Thyroid gland (tissue), 4 donors: ENCODE data around the gene SAPCD1.

Experiments used
- POLR2A ChIP-seq, 2 donors: fragments of 450-650 bp; IDR thresholded peaks; one replicate each; pipeline ENCODE4 v1.6.1; 2017; ENCODE audit warnings: antibody characterized with exemption in 2 of 2, mild to moderate bottlenecking in 2 of 2, moderate library complexity in 1 of 2
- TF ChIP-seq, protein P1 (sequence below), 6 experiments: fragments of 200-600 bp in 3 of 6; fragments of 450-650 bp in 3 of 6; sonication (generic) in 3 of 6; IDR thresholded peaks; one replicate each; pipeline ENCODE4 v1.5.1; 2016 to 2019; ENCODE audit warnings: antibody characterized with exemption in 6 of 6, mild to moderate bottlenecking in 2 of 6, inconsistent platforms in 1 of 6, moderate library complexity in 1 of 6

- TF ChIP-seq, protein P1, sequence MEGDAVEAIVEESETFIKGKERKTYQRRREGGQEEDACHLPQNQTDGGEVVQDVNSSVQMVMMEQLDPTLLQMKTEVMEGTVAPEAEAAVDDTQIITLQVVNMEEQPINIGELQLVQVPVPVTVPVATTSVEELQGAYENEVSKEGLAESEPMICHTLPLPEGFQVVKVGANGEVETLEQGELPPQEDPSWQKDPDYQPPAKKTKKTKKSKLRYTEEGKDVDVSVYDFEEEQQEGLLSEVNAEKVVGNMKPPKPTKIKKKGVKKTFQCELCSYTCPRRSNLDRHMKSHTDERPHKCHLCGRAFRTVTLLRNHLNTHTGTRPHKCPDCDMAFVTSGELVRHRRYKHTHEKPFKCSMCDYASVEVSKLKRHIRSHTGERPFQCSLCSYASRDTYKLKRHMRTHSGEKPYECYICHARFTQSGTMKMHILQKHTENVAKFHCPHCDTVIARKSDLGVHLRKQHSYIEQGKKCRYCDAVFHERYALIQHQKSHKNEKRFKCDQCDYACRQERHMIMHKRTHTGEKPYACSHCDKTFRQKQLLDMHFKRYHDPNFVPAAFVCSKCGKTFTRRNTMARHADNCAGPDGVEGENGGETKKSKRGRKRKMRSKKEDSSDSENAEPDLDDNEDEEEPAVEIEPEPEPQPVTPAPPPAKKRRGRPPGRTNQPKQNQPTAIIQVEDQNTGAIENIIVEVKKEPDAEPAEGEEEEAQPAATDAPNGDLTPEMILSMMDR (IDR thresholded peaks at IDR 0.05) = no peak
- TF ChIP-seq POLR2A (IDR thresholded peaks at IDR 0.05) = no peak
Observed at GRCh38 chr6:31805939-31806469, 43.5 kb downstream of the SAPCD1 start.
